ENCODE data around the gene PDE7B.

DNA sequence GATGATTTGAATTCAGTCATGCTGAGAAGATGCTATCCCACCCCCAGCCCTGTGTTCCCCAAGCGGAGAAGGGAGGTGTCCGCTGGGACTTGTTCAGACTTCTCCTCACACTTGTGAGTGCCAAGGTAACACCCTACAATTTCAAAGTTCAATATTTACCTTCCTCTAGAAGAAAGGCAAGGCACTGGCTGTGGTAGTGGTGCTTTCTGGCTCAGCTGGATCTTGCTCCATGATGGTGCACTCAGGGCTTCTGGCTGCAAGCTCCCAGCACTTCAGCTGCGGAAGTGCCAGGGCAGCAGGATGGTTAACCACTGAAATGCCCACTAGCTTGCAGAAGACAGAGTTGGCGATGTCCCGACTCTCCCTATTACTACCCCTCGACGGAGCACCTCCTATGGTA lies 263.2 kb downstream of the PDE7B start:
- TF ChIP-seq, protein P1, sequence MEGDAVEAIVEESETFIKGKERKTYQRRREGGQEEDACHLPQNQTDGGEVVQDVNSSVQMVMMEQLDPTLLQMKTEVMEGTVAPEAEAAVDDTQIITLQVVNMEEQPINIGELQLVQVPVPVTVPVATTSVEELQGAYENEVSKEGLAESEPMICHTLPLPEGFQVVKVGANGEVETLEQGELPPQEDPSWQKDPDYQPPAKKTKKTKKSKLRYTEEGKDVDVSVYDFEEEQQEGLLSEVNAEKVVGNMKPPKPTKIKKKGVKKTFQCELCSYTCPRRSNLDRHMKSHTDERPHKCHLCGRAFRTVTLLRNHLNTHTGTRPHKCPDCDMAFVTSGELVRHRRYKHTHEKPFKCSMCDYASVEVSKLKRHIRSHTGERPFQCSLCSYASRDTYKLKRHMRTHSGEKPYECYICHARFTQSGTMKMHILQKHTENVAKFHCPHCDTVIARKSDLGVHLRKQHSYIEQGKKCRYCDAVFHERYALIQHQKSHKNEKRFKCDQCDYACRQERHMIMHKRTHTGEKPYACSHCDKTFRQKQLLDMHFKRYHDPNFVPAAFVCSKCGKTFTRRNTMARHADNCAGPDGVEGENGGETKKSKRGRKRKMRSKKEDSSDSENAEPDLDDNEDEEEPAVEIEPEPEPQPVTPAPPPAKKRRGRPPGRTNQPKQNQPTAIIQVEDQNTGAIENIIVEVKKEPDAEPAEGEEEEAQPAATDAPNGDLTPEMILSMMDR (IDR thresholded peaks at IDR 0.05): no peak
- TF ChIP-seq EP300 (IDR thresholded peaks at IDR 0.05) (no peak), POLR2AphosphoS5 (IDR thresholded peaks at IDR 0.05) (no peak), POLR2A (IDR thresholded peaks at IDR 0.05; ENCODE audit: low read depth) (no peak)
